Muscle layer of colon (tissue), 2 donors: ENCODE measurements around the gene ZNF662.
"Not testable (repeated sequence)": the region's sequence is repeated elsewhere in the genome, so short reads cannot be mapped to it uniquely, and the experiment has no call there.

Source experiments
- H3K27ac ChIP-seq: one replicate; pipeline ENCODE4 v1.7.0; 2013; ENCODE audit warnings: low read depth, mild to moderate bottlenecking, low read length, moderate library complexity
- H3K27me3 ChIP-seq, 2 donors: one replicate each; pipeline ENCODE4 v1.7.0; 2013; ENCODE audit warnings: low read length in 2 of 2, mild to moderate bottlenecking in 2 of 2; ENCODE audit not compliant: insufficient read depth in 2 of 2, control insufficient read depth in 1 of 2
- H3K36me3 ChIP-seq: one replicate; pipeline ENCODE4 v1.7.0; 2013; ENCODE audit warnings: mild to moderate bottlenecking, low read length; ENCODE audit not compliant: insufficient read depth
- H3K4me1 ChIP-seq: one replicate; pipeline ENCODE4 v1.7.0; 2013; ENCODE audit warnings: mild to moderate bottlenecking, low read length; ENCODE audit not compliant: insufficient read depth
- H3K4me3 ChIP-seq, 2 donors: one replicate each; pipeline ENCODE4 v1.7.0; 2013; ENCODE audit warnings: low read length in 2 of 2, low read depth in 1 of 2, mild to moderate bottlenecking in 1 of 2, moderate library complexity in 1 of 2
- H3K9ac ChIP-seq: one replicate; pipeline ENCODE4 v1.7.0; 2013; ENCODE audit warnings: low read length
- H3K9me3 ChIP-seq: one replicate; pipeline ENCODE4 v1.7.0; 2013; ENCODE audit warnings: mild to moderate bottlenecking, low read length
- donor health status: abdominal sarcoma.
- donor health status: Adenocarcinoma of cecum.

ZNF662 gene

DNA sequence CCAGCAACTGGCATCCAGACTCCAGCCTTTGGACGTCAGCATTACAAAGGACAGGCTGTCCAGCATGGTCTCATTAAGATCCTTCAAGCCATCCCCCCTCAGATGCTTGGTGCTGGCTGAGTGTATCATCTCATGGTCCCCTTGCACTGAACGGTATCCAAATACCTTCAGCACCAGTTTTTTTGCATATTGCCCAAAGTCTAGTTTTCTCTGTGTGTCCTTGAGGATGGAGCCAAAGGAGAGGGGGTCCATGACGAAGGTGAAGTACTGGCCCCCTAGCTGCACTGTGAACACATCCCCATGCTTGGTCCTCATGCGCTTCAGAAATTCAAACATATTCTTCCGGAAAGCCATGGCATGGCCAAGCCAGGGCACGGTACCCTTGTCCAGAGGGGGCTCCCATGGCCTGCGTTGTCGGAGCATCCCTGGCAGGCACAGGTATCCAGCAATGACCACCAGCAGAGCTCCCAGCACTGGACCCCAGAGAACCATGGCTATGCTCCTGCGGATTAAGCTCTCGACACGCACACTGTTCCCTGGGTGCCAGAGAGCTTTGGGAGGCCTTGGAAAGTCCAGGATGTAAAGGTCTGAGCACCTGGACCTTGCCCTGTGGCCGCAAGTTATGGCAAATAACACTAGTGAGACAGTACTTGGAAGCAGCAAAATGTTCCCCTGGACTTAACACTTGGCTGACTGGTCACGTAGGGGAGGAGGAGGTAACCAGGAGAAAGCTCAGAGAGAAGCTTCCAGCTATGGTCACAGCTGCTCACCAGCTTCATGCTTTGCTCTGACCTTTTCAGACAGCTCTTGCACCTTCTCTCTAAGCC, 30.4 kb upstream of the ZNF662 start, which contains the start of gene CYP8B1:
Gene CYP8B1 (minus strand): TSS at position 555 of the 827 bp plus-strand sequence. CDS start 63 bp downstream, at position 492.
- no peak within 1 kb of the TSS for H3K4me3 ChIP-seq
- no peaks in the 10 kb centered on the region for H3K27me3 ChIP-seq
- no peak within 1 kb of the TSS for H3K9ac ChIP-seq
- no peaks in the 10 kb centered on the region for H3K36me3 ChIP-seq
- H3K27ac ChIP-seq = no peak within 1 kb of the TSS
- H3K9me3 ChIP-seq = no peaks in the 10 kb centered on the region
- H3K4me1 ChIP-seq = peaks cover 4% of the 10 kb centered on the region

DNA sequence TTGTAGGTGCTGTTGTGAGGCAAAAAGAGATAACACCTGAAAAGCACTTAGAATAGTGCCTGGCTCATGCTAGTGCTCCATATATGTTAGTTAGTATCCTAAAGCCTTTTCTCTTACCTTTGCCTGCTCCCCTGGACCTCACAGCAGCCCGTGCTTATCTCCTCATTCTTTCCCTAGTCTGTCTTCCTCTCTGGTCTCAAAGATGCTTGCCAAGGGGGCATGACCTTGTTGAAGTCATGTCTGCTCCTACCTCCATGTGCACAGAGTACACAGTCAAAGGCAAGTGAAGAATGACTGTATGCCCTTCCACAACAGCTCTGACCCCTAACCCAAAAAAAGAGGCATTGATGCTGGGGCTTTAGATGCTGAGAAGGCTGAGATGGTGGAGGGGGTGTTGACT, 29.5 kb upstream of the ZNF662 start:
- no peaks in the 10 kb centered on the region for H3K9me3 ChIP-seq
- no peak overlapping the region for H3K9ac ChIP-seq
- H3K27ac ChIP-seq = no peak overlapping the region
- no peaks in the 10 kb centered on the region for H3K27me3 ChIP-seq
- H3K4me3 ChIP-seq = no peak overlapping the region
- peaks cover 8% of the 10 kb centered on the region for H3K4me1 ChIP-seq
- no peaks in the 10 kb centered on the region for H3K36me3 ChIP-seq

DNA sequence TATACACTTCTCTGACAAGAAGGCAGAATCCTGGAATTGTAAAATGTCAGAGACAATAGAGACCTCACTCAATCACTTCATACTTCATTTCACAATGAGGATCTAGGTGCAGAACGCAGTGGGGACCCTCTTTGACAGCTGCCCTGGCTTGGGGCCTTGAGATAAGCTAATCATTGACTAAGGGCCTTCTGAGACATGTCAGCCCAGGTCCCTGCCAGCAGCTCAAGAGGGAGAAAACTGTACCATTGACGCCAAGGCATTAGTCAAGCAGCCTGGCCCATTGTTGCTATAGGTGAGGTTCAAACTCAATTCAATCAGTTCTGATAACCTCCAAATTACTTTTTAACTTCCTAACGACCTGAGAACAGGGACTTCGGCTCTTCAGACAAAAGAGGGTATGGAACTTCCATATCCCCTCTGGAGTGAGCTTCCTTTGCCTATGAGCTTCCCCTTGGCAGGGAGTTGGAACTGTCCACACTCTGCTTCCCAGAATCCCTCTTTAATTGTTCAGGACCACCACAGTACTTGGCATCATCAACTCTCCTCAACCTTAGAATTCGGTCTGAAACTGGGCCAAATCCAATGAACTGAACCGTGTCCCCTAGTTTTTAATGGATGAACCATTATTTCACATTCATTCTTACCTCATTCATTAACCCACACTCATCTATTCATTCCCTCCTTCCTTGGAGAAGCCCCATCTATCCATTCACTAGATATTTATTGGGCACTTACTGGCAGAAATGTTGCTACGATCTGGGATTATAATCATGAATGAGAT, 28.8 kb upstream of the ZNF662 start:
- H3K36me3 ChIP-seq = no peaks in the 10 kb centered on the region
- no peaks in the 10 kb centered on the region for H3K27me3 ChIP-seq

DNA sequence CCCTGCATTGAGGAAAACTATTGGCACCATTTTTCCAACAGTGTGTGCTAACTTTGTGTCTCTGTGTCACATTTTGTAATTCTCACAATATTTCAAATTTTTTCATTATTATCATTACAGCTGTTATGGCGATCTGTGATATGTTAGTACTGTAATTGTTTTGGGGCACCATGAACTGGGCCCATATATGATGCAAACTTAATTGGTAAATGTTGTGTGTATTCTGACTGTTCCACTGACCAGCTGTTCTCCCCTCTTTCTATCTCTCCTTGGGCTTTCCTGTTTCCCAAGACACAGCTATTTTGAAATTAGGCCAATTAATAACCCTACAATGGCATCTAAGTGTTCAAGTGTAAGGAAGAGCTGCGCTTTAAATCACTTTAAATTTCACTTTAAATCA, 28.1 kb upstream of the ZNF662 start:
- Histone ChIP-seq H3K9me3 (no peaks in the 10 kb centered on the region), H3K27ac (no peak overlapping the region), H3K4me1 (peaks cover 9% of the 10 kb centered on the region), H3K36me3 (no peaks in the 10 kb centered on the region), H3K4me3 (no peak overlapping the region), H3K9ac (no peak overlapping the region), H3K27me3 (no peaks in the 10 kb centered on the region)

More for the DNA sequence above, 28.8 kb upstream of the ZNF662 start:
- H3K4me3 ChIP-seq = no peak overlapping the region
- peaks cover 9% of the 10 kb centered on the region for H3K4me1 ChIP-seq
- no peaks in the 10 kb centered on the region for H3K9me3 ChIP-seq
- H3K27ac ChIP-seq = no peak overlapping the region
- H3K9ac ChIP-seq = no peak overlapping the region

DNA sequence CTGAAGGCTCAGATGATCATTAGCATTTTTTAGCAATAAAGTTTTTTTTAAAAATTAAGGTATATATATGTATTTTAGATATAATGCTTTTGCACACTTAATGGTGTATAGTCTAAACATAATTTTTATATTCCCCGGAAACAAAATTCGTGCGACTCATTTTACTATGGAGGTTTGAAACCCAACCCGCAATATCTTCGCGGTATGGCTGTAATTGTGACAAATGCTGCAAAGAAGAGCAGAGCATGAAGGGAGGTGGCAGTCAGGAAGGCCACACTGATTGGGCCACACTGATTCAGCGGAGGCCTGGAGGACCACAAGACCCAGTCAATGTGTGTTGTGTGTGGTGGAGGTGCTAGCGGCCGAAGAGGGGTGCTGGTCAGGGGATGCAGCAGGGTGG, 25.8 kb upstream of the ZNF662 start:
- no peaks in the 10 kb centered on the region for H3K9me3 ChIP-seq
- H3K4me3 ChIP-seq = peak overlapping the region in 1 of 2 donors; percentile 72
- H3K36me3 ChIP-seq = no peaks in the 10 kb centered on the region
- H3K4me1 ChIP-seq = peaks cover 9% of the 10 kb centered on the region
- H3K27me3 ChIP-seq = no peaks in the 10 kb centered on the region
- H3K9ac ChIP-seq = peak overlapping the region; percentile 61
- H3K27ac ChIP-seq = no peak overlapping the region

DNA sequence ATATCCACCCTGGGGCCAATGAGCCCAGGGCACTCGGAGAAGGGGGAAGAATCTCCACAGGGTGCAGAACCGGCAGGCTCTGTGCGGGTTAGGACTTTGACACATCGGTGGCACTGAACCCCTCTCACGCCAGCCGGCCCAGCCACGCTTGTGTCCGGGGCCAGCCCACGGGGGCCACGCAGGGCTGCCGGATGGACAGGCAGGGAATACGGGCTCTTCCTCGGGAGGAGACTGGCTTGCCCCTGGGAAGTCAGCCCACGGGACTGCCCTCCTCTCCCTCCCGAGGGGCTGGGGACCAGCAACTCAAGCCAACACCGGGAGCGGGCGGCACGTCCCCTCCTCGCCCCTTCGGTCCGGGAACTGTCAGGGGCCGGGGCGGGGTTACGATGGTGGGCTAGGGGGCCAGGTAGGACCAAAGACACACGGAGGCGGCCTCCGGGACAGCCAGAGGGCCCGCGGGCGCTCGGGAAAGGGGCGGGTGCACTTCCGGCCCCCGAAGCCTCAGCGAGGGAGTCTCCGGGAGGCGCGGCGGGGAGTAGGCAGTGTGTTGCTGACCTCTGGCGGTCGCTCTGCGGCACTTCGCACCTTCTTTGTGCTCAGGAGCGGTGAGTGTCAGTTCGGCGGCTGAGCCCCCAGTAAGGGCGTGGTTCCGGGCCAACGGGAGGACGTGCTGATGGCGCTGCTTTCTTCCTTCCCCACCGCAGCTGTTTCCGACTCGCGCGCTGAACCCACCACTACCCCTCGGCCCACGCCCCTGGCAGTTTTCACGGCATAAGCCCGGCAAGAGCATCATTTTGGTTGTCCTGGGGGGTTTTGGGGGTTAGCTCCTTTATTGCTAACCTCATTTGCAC, 25.1 kb upstream of the ZNF662 start:
- H3K27me3 ChIP-seq = no peaks in the 10 kb centered on the region
- H3K9ac ChIP-seq = peak overlapping the region; percentile 61
- peak overlapping the region; percentile 83 for H3K27ac ChIP-seq
- no peaks in the 10 kb centered on the region for H3K36me3 ChIP-seq
- no peaks in the 10 kb centered on the region for H3K9me3 ChIP-seq
- H3K4me3 ChIP-seq = peak overlapping the region; percentile 69 to 72
- peaks cover 9% of the 10 kb centered on the region for H3K4me1 ChIP-seq

DNA sequence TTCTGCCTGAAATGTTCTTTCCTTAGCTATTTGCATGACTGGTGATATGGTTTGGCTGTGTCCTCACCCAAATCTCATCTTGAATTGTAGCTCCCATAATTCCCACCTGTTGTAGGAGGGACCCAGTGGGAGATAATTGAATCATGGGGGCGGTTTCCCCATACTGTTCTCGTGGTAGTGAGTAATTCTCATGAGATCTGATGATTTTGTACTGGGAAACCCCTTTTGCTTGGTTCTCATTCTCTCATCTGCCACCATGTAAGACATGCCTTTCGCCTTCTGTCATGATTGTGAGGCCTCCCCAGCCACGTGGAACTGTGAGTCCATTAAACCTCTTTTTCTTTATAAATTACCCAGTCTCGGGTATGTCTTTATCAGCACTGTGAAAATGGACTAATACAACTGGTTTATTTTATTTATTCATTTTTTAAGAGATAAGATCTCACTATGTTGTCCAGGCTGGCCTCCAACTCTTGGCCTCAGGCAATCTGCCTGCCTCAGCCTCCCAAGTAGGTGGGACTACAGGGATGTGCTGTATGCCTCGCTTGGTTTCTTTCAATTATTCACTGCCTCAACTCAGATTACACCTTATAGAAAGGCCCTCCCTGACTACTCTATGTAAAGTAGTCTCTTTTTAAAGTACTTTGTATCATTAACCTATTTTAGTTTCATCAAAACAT, 22.6 kb upstream of the ZNF662 start:
- not testable (repeated sequence) for H3K9me3 ChIP-seq

DNA sequence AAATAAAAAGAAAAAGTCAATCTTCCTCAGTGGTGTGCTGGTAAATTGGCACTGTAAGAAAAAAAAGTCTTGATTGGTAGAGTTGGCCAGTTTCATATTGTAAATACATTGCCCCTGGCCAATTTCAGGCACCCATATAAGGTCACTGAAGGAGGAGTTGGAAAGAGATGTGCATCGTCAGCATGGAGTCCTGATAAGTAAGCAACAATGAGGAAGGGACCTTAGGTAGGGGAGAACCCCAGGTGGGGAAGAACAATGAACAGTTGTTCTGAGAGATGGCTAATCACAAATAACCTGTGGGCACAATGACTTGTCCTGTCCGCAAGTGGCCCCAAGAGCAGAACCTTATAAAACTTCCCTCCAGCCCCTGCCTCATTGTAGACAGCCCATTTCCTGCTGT, 21.6 kb upstream of the ZNF662 start:
- Histone ChIP-seq H3K27ac (no peak overlapping the region), H3K9me3 (no peaks in the 10 kb centered on the region), H3K4me1 (peaks cover 9% of the 10 kb centered on the region), H3K9ac (no peak overlapping the region), H3K27me3 (no peaks in the 10 kb centered on the region), H3K4me3 (no peak overlapping the region), H3K36me3 (no peaks in the 10 kb centered on the region)

More for the DNA sequence above, 22.6 kb upstream of the ZNF662 start:
- not testable (repeated sequence) for H3K27me3 ChIP-seq, H3K9ac ChIP-seq, H3K36me3 ChIP-seq, H3K27ac ChIP-seq, H3K4me3 ChIP-seq, H3K4me1 ChIP-seq

DNA sequence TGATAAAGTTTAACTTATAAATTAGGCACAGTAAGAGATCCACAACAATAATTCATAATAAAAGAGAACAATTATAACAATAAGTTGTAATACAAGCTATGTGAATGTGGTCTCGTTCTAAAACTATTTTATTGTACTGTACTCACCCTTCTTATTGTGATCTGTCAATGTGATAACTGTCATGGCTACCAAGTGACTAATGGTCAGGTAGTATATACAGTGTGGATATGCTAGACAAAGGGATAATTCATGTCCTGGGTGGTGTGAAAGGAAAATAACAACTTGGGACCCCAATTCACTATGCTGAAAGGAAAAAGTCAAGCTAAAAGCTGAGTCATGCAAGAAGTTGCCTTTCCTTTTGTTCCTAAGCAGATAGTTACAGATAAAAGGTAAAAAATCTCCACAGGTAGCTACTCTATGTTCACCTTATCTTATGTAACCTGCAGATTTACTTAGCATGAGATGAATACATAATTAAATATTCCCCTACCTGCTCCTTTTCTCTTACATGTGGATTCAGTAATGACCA, 19.6 kb upstream of the ZNF662 start:
- no peak overlapping the region for H3K4me3 ChIP-seq
- no peak overlapping the region for H3K27ac ChIP-seq
- peaks cover 2% of the 10 kb centered on the region for H3K4me1 ChIP-seq
- H3K9me3 ChIP-seq = no peaks in the 10 kb centered on the region
- H3K9ac ChIP-seq = no peak overlapping the region
- no peaks in the 10 kb centered on the region for H3K36me3 ChIP-seq
- H3K27me3 ChIP-seq = no peaks in the 10 kb centered on the region

DNA sequence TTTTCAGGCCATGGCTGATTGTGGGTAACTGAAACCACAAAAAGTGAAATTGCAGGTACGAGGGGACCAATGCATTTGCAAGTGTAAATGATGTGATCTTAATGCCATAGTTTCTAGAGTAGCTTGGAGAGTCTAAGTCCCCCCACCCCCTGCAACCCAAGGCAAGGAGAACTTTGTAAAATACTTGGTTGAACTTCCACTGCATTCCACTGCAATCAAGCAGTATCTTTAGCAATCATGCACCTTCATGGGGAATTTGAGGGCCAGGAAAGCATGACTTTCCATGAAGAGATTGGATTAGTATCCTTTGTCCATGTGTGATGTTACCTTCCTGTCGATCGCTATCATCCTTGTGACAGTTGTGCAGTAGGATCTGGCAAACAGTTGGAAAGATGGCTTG, 18.9 kb upstream of the ZNF662 start:
- no peaks in the 10 kb centered on the region for H3K27me3 ChIP-seq
- H3K4me1 ChIP-seq = no peaks in the 10 kb centered on the region
- no peak overlapping the region for H3K9ac ChIP-seq
- H3K27ac ChIP-seq = no peak overlapping the region
- H3K36me3 ChIP-seq = no peaks in the 10 kb centered on the region
- H3K4me3 ChIP-seq = no peak overlapping the region
- H3K9me3 ChIP-seq = no peaks in the 10 kb centered on the region
